Activated CD4-positive, alpha-beta T cell treated with anti-CD3 and anti-CD28 coated beads for 48 hours (primary cell): Measurements from ENCODE around the gene PCSK5.
"Not testable (repeated sequence)": the region's sequence is repeated elsewhere in the genome, so short reads cannot be mapped to it uniquely, and the experiment has no call there.

Source experiments
- DNase-seq: peaks from one replicate; pipeline ENCODE4 v3.0.0-alpha.2; 2020

The PCSK5 gene

GRCh38 chr9:75891277-75891741 is 836 bp downstream of the PCSK5 start:
- peak; percentile 56 for DNase-seq

GRCh38 chr9:75891771-75892215 is 1.3 kb downstream of the PCSK5 start:
- peak; percentile 22 for DNase-seq

- peak; percentile 57 for DNase-seq
Observed at GRCh38 chr9:75892216-75892911, 1.9 kb downstream of the PCSK5 start.

GRCh38 chr9:75893106-75893505 is 2.6 kb downstream of the PCSK5 start:
- DNase-seq: no peak

- no peak for DNase-seq
Observed at GRCh38 chr9:75894566-75894965, 4.1 kb downstream of the PCSK5 start.

GRCh38 chr9:75895112-75895511 is 4.6 kb downstream of the PCSK5 start:
- no peak for DNase-seq

GRCh38 chr9:75896193-75896592 is 5.7 kb downstream of the PCSK5 start:
- no peak for DNase-seq

DNA sequence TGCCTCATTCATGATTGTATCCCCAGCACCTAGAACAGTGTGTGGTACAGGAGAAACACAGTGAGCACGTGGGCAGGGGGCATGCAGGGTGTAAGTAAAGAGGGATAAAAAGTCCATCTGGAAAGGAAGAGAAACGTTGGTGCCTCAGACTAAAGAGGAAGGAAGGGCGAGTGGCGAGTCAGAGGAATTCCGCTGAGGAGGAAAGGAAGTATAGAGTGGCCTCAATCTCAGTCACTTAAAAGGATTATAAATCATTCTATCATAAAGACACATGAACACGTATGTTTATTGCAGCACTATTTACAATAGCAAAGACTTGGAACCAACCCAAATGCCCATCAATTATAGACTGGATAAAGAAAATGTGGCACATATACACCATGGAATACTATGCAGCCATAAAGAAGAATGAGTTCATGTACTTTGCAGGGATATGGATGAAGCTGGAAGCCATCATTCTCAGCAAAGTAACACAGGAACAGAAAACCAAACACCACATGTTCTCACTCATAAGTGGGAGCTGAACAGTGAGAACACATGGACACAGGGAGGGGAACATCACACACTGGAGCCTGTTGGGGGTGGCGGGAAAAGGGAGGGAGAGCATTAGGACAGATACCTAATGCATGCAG is 10.5 kb downstream of the PCSK5 start:
- DNase-seq: not testable (repeated sequence)

GRCh38 chr9:75903785-75904360 is 13.4 kb downstream of the PCSK5 start:
- peak; percentile 43 for DNase-seq

- DNase-seq: no peak
Observed at GRCh38 chr9:75904364-75904763, 13.9 kb downstream of the PCSK5 start.

DNA sequence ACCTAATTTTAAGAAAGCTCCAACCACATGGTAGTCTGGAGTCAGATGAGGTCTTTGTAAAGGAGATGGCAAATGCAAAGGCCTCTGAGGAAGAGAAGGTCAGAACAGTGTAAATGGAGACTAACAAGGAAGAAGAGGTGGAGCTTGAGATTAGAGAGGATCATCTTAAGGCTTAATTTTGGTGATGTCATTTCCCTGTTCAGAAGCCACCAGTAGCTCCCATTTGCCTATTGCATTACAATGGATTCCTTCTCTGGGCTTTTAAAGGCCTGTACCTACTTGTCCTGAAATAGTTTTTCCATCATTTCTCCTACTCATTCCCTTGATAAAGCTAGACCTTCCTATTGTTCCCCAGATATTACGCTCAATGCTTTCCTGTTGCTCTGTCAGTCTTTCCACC is 16.1 kb downstream of the PCSK5 start:
- no peak for DNase-seq

GRCh38 chr9:75907329-75907728 is 16.9 kb downstream of the PCSK5 start:
- DNase-seq: no peak

DNA sequence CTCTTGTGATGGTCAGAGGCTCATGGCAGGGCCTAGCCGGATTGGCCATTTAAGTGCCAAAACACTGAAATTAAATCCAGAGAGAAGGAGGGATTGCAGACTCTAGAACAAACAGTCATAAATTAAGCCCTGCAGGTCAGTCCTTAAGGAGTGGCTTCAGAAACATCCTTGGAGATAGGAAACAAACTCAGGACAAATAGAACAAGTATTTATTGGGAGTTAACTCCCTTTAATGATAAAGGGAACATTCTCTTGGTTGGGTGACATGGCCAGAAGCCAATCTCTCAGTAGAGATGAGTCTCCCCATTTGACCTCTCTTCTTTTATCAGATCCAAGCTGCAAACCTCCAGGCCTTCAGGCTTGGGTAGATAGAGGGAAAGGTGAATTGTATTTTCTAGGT is 17.4 kb downstream of the PCSK5 start:
- no peak for DNase-seq

- peak; percentile 16 for DNase-seq
Observed at GRCh38 chr9:75909776-75910175, 19.3 kb downstream of the PCSK5 start.

DNA sequence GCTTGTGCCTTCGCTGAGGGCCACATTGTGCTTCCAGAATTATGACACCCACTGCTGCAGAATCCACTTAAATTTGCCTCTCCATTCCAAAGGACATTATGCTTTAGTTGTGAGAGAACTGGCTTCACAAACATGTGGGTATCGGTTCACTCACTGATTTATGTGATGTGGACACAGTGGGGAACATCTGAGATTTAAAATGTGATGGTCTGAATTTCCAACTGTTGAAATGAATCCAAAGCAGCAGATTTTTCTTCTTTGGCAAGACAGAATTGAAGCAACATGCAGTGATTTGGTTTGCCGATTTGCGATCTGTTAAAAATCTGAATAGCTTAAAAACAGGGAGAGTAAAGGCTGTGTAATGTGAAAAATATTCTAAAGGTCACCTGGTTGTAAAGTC is 20.3 kb downstream of the PCSK5 start:
- no peak for DNase-seq

DNA sequence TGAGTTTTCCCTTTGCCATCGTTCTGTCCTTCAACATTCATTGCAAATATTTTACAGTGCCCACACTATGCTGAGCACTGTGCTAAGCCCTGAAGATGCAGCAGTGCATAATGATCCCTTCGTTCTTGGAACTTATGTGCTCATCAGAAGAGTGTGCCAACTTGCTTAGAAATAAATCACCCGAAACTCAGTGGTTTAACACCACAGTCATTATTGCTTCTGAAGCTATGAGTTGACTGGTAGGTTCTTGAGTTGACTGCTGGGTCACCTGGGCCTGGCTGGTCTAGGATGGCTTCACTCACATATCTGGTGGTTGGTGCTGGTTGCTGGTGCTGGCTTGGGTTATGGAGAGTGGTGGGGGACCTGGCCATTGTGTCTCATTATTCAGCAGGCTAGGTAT is 20.9 kb downstream of the PCSK5 start:
- DNase-seq: peak; percentile 54

GRCh38 chr9:75912951-75913350 is 22.5 kb downstream of the PCSK5 start:
- no peak for DNase-seq

DNA sequence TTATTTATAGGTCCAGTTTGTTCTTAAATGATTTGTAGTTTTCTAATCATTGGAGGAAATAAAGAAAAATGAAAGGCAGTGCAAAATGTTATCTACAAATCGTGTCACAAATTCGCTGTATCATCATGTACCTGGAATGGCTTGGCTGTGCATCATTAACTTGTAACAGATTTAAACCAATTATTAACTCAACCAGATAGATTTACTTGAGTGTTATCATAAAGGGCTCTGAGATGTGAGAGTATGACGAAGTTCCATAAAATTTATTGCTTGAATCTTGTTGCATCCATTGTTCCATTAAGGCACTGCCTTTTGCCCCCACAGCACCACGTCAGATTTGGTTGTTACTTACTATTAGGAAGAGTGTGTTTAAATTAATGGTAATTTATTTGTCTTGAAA is 23.5 kb downstream of the PCSK5 start:
- no peak for DNase-seq

DNA sequence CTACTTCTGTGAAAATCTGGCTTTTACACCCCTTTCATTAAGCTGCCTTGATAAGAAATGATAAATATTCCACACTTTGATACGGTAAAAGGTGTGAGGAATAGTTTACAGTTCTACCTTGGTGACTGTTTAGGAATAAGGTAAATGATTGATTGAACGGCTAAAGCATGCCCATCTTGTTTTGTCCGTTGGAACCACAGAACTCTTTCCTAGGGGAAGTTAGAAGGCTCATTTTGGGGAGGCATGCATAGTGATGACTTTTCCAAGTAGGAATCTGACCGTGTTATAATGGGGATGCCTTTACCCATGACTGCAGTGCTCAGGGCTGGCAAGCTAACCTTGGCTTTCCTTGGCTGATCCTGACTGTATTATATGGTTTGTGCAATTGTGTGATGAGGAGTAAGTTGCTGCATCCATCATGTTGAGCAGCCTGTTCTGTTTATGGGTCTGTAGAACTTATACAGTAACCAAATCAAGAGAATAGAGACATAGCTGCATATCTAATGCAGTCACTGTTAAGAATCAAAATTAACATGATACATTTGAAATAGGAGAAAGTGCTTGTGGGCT is 24.5 kb downstream of the PCSK5 start:
- DNase-seq: no peak

DNA sequence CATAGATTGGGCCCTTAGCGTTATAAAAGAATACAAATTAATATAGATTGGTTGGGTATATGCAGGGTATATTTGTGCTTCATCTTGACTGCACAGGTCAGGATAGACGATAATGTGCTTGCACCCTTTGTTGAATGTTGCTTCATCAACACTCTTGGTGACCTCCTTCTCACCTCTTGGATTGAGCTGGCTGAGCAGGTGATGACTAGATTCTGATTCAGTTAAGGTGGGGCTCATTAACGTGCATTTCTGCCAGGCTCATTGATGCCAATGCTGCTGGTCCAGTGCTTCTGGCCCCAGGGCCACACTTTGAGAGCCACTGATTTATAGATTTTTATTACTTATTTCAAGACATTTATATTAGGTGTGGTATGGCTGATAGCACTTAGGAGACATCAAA is 27.7 kb downstream of the PCSK5 start:
- DNase-seq: peak; percentile 25

DNA sequence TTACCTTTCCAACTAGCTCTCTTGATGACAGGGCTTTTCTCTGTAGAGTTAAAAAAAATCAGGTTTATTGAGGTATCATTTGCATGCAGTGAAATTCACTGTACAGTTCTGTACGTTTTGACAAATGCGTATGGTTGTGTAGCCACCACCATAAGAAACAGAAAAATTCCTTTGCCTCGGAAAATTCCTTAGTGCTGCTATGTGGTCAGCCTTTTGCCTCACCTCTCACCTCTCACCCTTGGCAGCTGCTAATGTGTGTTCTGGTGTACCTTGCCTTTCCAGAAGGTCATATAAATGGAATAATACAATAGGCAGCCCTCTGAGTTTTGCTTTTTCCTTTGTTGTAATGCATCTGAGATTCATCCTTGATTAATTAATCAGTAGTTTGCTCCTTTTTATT is 28.4 kb downstream of the PCSK5 start:
- DNase-seq: no peak

GRCh38 chr9:75921391-75922127 is 31.1 kb downstream of the PCSK5 start:
- no peak for DNase-seq

- DNase-seq: no peak
Observed at GRCh38 chr9:75926385-75926784, 35.9 kb downstream of the PCSK5 start.
